AG20443 (cell line): Measurements from ENCODE around the gene APOC1.
A peak's percentile ranks its signal among the peaks of the same experiment; 100 is the strongest.
"Not testable (repeated sequence)": the region's sequence is repeated elsewhere in the genome, so short reads cannot be mapped to it uniquely, and the experiment has no call there.

Experiments used
- DNase-seq: peaks from one replicate; pipeline ENCODE4 v3.0.0; 2012; ENCODE audit warnings: low spot score, mixed read lengths

The APOC1 gene

DNA sequence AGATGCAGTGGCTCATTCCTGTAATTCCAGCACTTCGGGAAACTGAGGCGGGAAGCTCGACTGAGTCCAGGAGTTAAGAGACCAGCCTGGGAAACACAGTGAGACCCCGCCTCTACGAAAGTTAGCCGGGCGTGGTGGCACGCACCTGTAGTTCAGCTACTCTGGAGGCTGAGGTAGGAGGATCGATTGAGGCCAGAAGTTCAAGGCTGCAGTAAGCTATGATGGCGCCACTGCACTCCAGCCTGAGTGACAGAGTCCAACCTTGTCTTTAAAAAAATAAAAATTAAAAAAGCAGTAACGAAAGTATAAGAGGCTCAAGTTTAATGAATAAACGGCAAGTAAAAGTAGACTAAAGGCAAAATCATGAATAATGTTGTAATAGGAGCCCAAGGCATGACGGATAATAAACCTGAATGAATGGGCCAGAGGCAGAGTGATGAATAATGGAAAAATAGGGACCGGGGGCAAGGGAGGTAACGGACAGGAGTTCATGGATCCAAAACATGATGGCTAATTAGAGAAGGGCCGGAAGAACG lies 24.5 kb upstream of the APOC1 start:
- DNase-seq, result no peak

DNA sequence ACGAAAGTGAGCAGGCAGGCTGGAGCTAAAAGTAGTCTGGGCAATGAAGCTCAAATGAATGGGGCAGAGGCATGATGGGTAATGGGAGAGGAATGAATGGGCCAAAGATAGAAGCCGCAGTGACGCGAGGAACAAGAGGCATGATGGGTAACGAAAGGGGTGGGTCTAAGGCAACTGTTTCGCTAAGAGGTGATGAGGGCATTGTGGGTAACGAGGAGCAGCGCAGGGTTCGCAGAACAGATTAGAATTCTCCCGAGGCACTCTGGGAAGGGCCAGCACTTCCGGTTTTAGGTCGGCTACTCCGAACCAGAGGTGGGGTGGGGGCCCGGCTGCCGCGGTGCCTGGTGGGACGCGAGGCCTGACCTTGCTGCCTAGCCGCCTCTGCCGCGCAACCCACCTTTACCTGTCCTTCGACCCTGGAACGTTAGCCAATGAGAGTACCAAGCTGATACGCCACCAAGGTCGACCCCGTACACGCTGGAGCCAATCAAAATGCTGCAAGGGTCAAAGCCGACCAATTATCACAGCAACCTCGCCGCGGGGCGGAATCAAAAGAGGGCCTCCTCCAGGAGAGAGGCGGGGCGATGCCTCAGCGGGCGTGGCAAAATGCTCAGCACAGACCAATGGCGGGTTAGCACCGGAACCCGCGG lies 23.9 kb upstream of the APOC1 start:
- peak; percentile 98 for DNase-seq

- no peak for DNase-seq
These were observed 23.2 kb upstream of the APOC1 start, which contains the start of gene TOMM40 for GRCh38 chr19:44891016-44891882. TOMM40 (plus strand) TSS chr19:44891254; CDS start chr19:44891416, 162 bp downstream.

DNA sequence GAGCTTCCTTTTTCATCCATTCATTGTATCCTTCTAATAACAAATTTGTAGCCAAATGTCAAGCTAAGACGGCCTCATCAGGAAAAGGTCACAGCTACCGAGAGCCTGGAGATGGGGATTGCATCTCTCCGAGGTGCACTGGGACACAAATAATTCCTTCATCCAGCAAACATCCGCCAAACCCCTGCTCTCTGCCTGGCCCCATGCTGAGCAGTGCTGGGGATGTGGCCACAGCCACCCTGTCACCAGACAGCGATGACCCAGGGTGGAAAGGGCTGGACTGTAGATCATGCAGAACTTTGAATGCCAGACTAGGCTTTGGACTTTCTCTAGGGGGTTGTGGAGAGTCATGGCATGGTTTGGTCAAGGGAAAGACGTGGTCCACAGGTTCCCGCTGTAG lies 21.5 kb upstream of the APOC1 start:
- DNase-seq, result no peak

- DNase-seq, result no peak
These were observed 20.9 kb upstream of the APOC1 start for GRCh38 chr19:44893332-44894051.

DNA sequence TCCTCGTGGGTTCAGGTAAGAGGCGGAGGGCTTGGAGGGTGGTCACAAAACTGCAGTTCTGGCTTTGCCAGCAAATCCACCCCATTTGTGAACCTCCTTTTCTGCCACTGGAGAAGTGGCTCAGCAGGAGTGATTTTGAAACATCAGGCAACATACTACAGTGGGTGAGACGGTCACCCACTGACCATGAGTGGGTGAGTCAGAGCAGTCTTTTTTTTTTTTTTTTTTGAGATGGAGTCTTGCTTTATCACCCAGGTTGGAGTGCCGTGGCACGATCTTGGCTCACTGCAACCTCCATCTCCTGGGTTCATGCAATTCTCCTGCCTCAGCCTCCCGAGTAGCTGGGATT lies 20.4 kb upstream of the APOC1 start:
- DNase-seq, result no peak

DNA sequence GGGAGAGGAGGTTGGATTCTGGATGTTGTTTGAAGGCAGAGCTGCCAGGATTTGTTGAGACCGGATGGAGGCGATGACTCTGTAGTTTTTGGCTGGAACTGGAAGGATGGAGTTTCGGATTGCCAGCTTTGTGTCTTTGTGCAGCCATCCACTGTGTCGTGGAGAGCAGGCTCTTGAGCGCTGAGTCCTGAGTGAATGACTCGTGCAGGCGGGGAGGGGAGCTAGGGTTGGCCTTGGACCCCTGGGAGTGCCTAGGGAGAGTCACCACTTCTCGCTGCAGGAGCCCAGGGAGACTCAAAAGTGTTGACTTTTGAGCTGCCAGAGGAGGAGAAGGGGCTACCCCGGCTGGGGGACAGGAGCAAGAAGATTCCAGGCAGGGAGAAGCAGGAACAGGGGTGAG lies 19.5 kb upstream of the APOC1 start:
- DNase-seq, result no peak

GRCh38 chr19:44897835-44898234 lies 16.6 kb upstream of the APOC1 start:
- no peak for DNase-seq

DNA sequence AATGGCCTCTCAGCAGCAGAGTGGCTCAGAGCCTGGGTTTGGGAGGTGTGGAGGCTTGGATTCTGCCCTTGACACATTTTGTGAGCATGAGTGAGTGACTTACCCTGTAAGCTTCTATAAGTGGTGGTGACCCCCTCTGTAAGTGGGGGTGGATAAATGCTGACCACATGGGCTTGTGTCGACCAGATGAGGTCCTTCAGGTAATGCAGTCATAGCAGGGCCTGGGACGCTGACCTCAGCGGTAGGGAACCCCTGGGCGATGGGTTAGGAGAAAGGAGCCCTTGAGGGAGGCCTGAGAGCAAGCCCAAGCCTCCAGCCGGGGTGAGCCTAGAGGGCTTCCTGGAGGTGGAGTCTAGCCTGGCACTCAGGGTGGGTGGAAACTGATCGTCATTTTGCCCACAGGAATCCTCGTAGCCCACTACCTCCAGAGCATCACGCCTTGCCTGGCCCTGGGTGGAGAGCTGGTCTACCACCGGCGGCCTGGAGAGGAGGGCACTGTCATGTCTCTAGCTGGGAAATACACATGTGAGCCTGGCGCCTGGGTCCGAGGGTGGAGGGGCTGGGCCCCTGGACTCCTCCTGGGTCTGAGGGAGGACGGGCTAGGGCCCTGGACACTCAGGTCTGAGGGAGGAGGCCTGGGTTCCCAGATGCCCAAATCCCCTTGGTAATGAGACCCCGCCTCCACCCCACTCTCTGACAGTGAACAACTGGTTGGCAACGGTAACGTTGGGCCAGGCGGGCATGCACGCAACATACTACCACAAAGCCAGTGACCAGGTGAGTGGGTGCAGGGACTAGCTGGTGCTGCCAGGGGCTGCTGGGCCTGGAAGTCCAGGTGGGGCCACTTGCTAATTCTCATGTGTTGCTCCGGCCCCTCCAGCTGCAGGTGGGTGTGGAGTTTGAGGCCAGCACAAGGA lies 13.8 kb upstream of the APOC1 start:
- DNase-seq, result no peak

GRCh38 chr19:44903216-44903601 lies 11.2 kb upstream of the APOC1 start:
- no peak for DNase-seq

- DNase-seq, result peak; percentile 84
These were observed 10.6 kb upstream of the APOC1 start for GRCh38 chr19:44903602-44904425.

GRCh38 chr19:44904426-44904994 lies 9.9 kb upstream of the APOC1 start:
- no peak for DNase-seq

GRCh38 chr19:44905437-44906160 lies 8.8 kb upstream of the APOC1 start, which contains the start of gene APOE:
APOE (plus strand) TSS chr19:44905796; CDS start chr19:44906625, 829 bp downstream.
- DNase-seq, result no peak

GRCh38 chr19:44907613-44908012 lies 6.8 kb upstream of the APOC1 start:
- DNase-seq, result no peak

DNA sequence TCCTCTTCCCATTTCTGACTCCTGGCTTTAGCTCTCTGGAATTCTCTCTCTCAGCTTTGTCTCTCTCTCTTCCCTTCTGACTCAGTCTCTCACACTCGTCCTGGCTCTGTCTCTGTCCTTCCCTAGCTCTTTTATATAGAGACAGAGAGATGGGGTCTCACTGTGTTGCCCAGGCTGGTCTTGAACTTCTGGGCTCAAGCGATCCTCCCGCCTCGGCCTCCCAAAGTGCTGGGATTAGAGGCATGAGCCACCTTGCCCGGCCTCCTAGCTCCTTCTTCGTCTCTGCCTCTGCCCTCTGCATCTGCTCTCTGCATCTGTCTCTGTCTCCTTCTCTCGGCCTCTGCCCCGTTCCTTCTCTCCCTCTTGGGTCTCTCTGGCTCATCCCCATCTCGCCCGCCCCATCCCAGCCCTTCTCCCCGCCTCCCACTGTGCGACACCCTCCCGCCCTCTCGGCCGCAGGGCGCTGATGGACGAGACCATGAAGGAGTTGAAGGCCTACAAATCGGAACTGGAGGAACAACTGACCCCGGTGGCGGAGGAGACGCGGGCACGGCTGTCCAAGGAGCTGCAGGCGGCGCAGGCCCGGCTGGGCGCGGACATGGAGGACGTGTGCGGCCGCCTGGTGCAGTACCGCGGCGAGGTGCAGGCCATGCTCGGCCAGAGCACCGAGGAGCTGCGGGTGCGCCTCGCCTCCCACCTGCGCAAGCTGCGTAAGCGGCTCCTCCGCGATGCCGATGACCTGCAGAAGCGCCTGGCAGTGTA lies 6.2 kb upstream of the APOC1 start:
- no peak for DNase-seq

DNA sequence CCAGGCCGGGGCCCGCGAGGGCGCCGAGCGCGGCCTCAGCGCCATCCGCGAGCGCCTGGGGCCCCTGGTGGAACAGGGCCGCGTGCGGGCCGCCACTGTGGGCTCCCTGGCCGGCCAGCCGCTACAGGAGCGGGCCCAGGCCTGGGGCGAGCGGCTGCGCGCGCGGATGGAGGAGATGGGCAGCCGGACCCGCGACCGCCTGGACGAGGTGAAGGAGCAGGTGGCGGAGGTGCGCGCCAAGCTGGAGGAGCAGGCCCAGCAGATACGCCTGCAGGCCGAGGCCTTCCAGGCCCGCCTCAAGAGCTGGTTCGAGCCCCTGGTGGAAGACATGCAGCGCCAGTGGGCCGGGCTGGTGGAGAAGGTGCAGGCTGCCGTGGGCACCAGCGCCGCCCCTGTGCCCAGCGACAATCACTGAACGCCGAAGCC lies 5.6 kb upstream of the APOC1 start:
- no peak for DNase-seq

DNA sequence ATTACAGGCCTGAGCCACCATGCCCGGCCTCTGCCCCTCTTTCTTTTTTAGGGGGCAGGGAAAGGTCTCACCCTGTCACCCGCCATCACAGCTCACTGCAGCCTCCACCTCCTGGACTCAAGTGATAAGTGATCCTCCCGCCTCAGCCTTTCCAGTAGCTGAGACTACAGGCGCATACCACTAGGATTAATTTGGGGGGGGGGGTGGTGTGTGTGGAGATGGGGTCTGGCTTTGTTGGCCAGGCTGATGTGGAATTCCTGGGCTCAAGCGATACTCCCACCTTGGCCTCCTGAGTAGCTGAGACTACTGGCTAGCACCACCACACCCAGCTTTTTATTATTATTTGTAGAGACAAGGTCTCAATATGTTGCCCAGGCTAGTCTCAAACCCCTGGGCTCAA lies 4.6 kb upstream of the APOC1 start:
- DNase-seq, result no peak

DNA sequence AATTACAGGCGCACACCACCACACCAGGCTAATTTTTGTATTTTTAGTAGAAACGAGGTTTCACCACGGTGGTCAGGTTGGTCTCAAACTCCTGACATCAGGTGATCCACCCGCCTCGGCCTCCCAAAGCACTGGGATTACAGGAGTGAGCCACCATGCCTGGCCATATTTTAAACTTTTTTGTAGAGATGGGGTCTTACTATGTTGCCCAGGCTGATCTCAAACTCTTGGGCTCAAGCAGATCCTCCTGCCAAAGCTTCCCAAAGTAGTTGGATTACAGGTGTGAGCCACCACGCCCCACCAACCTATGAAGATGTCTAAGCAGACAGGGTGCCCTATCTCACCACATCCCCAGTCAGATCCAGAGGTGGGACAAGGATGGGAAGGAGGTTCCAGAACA lies 2.5 kb upstream of the APOC1 start:
- not testable (repeated sequence) for DNase-seq

GRCh38 chr19:44912854-44913253 lies 1.6 kb upstream of the APOC1 start:
- DNase-seq, result no peak
